A673 (cell line): Measurements from ENCODE around the gene EXOC6B.

ENCODE experiments used
- CTCF ChIP-seq: fragments of 300-800, 200-600 bp; sonication (generic); conservative IDR thresholded peaks from 2 replicates; pipeline ENCODE4 v1.5.1; 2017; ENCODE audit warnings: low read depth, mild to moderate bottlenecking, antibody characterized with exemption, low read length, moderate library complexity, mixed read lengths
- EZH2 ChIP-seq: fragments of 200-600 bp; sonication (generic); IDR thresholded peaks from 2 replicates; pipeline ENCODE4 v1.6.1; 2017; ENCODE audit warnings: borderline replicate concordance, low read depth, mild to moderate bottlenecking, mixed read lengths, antibody characterized with exemption, low read length; ENCODE audit not compliant: poor library complexity, severe bottlenecking

GRCh38 chr2:72211777-72212485 lies 613.9 kb downstream of the EXOC6B start:
- no peak for TF ChIP-seq CTCF
- no peak for TF ChIP-seq EZH2
